HG02885 (cell line): ENCODE data around the gene BMAL1.
"Not testable (repeated sequence)": the region's sequence is repeated elsewhere in the genome, so short reads cannot be mapped to it uniquely, and the experiment has no call there.

ENCODE experiments used
- ATAC-seq: cut with Tn5 transposase; IDR thresholded peaks from one replicate; pipeline ENCODE4 v1.9.1; 2021; ENCODE audit warnings: mild to moderate bottlenecking; ENCODE audit not compliant: unreplicated experiment, poor library complexity

The BMAL1 gene

DNA sequence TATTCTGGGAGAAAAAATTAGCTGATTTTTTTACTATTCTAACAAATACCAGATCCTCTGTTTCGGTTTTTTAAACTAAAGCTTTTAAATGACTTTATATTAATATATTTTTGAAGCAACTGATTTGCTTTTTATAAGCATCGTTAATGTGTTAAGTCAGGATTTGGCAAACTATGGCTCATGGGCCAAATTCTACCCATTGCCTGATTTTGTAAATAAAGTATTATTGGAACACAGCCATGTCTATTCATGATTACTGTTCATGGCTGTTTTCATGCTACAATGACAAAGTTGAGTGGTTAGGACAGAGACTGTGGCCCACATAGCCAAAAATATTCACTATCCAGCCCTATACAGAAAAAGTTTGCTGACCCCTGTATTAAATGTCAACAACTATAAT lies 155.8 kb downstream of the BMAL1 start:
- no peak for ATAC-seq

DNA sequence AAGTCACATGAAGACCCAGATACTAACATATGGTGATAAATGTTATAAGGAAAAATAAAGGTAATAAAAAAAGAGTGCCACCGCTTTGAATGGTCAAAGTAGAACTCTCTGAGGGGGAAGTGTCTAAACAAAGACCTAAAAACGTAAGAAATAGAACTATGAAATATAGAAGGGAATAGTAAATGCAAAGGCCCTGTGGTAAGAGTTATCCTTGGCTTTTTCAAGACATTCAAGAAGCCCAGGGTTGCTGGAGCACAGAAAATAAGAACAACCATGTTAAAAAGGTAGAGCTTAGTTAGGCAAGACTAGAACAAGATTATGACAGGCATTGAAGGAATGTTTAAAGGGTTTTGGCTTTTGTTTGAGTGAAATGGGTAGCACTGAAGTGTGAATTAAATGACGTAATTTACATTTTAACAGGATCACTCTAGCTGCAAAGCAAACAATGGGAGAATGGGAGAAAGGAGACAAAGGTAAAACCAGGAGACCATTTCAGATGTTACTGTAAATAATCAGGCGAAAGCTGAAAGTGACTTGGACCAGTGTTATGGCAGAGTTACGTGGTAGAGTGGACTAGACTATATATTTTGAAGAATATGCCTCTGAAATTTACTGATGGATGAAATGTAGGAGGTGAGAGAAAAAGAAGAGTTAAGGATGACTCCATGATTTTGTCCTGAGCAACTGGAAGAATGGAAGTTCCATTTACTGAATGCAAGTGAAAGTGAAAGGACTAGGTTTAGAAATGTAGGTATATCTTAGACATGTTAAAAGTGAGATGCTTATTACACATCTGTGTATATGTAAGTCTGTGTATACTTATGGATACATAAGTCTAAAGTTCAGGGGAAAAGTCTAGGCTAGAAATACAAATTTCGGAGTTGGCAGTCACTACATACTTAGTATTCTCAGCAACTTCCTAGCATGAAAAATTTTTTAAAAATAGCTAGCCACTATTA lies 156.9 kb downstream of the BMAL1 start:
- no peak for ATAC-seq

DNA sequence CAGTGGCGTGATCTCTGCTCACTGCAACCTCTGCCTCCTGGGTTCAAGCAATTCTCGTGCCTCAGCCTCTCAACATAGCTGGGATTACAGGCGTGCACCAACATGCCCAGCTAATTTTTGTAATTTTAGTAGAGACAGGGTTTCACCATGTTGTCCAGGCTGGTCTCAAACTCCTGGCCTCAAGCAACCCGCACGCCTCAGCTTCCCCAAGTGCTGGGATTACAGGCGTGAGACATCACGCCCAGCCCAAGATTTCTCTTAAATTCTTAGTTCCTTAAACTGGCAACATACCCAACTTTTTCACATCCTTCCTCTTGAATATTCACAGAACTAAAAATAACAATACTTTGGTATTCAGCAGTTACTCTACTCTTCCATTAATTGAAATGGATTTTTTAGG lies 159.2 kb downstream of the BMAL1 start:
- ATAC-seq = not testable (repeated sequence)
